Measurements from ENCODE around the gene ZNF354B.

Gene ZNF354B

GRCh38 chr5:178859625-178860521 lies at the start of gene ZNF354B:
TSS of gene ZNF354B (plus strand) at chr5:178859953. CDS start at chr5:178861048, 1,095 bp downstream.
- no peak for TF ChIP-seq CTCF (IDR thresholded peaks at IDR 0.05; ENCODE audit: low read depth, low read length)
- peak; percentile 94 to 97 for DNase-seq (ENCODE audit: low read depth in 2 of 2)
- peak within 1 kb of the TSS; percentile 63 to 70 for H3K4me3 ChIP-seq (replicated peaks in 1 of 2; ENCODE audit: low read depth in 2 of 2, low read length in 2 of 2)

DNA sequence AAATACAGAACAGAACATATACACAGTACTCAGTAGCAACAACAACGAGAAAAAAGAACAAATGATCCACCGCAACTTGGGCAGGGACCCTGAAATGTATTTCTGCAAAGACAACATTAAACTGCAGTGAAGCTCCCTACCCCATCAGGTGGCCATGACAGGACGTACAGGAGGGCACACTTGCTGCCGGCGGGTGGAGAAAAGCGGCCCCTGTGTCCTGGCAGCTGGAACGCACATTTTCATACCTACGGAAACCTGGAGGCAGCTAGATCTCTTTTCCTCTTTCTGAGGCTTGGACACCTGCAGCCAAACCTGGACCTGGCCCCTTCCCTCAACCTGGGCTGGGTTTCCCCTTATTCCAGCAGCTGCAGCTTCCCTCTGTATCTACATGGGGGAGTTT lies 42.2 kb upstream of the ZNF354B start:
- DNase-seq (ENCODE audit: low read depth in 2 of 2), result no peak
- H3K4me3 ChIP-seq (replicated peaks in 1 of 2; ENCODE audit: low read depth in 2 of 2, low read length in 2 of 2), result no peak overlapping the region
- no peak for TF ChIP-seq CTCF (IDR thresholded peaks at IDR 0.05; ENCODE audit: low read depth, low read length)

- DNase-seq (ENCODE audit: low read depth in 2 of 2), result no peak
- no peak for TF ChIP-seq CTCF (IDR thresholded peaks at IDR 0.05; ENCODE audit: low read depth, low read length)
Observed at GRCh38 chr5:178818094-178818493, 41.7 kb upstream of the ZNF354B start.

DNA sequence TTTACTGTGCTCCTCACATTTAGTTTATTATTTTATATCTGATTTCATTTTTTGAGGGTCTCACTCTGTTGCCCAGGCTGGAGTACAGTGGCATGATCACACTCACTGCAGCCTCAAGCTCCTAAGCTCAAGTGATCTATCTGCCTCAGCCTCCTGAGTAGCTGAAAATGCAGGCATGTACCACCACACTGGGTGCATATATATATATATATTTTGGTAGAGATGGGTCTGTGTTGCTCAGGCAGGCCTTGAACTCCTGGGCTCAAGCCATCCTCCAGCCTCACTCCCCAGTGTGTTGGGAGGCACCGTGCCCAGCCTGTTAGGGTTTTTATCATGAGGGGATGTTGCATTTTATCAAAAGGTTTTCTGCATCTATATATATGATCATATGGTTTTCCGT lies 39.8 kb upstream of the ZNF354B start:
- no peak for DNase-seq (ENCODE audit: low read depth in 2 of 2)
- no peak overlapping the region for H3K4me3 ChIP-seq (replicated peaks in 1 of 2; ENCODE audit: low read depth in 2 of 2, low read length in 2 of 2)
- no peak for TF ChIP-seq CTCF (IDR thresholded peaks at IDR 0.05; ENCODE audit: low read depth, low read length)

More at GRCh38 chr5:178818094-178818493, 41.7 kb upstream of the ZNF354B start:
- no peak overlapping the region for H3K4me3 ChIP-seq (replicated peaks in 1 of 2; ENCODE audit: low read depth in 2 of 2, low read length in 2 of 2)

GRCh38 chr5:178825444-178825843 lies 34.3 kb upstream of the ZNF354B start:
- H3K4me3 ChIP-seq (replicated peaks in 1 of 2; ENCODE audit: low read depth in 2 of 2, low read length in 2 of 2), result no peak overlapping the region
- TF ChIP-seq CTCF (IDR thresholded peaks at IDR 0.05; ENCODE audit: low read depth, low read length), result no peak
- no peak for DNase-seq (ENCODE audit: low read depth in 2 of 2)

GRCh38 chr5:178826216-178826615 lies 33.5 kb upstream of the ZNF354B start:
- DNase-seq (ENCODE audit: low read depth in 2 of 2), result no peak
- H3K4me3 ChIP-seq (replicated peaks in 1 of 2; ENCODE audit: low read depth in 2 of 2, low read length in 2 of 2), result no peak overlapping the region
- TF ChIP-seq CTCF (IDR thresholded peaks at IDR 0.05; ENCODE audit: low read depth, low read length), result no peak

Data from cardiac fibroblast (primary cell).